Natural killer cell (primary cell): ENCODE data around the gene ZNF148. TPM values are rescaled to one million over a fixed set of nuclear protein-coding genes. Genes with fewer than 3 reads are reported as not detected.

Experiments
- ATAC-seq, 3 donors: fragments of 150-1000 bp in 2 of 3; fragments of 200-7000 bp in 1 of 3; cut with Tn5 transposase; 1 replicate in 1 of 3; 2 replicates in 2 of 3; pipeline ENCODE4 v1.10.0; 2021; ENCODE audit warnings: mild to moderate bottlenecking in 2 of 3, moderate library complexity in 2 of 3
- DNase-seq, 2 donors: peaks; one replicate each; pipeline versions ENCODE4 v3.0.0 to v3.0.0-alpha.2; 2013 to 2021; ENCODE audit warnings: mixed read lengths in 1 of 2
- H3K27ac ChIP-seq: one replicate; pipeline ENCODE4 v1.5.1; 2013; ENCODE audit warnings: mild to moderate bottlenecking, low read length
- H3K27me3 ChIP-seq: one replicate; pipeline ENCODE4 v1.6.1; 2013; ENCODE audit warnings: low read length; ENCODE audit not compliant: control insufficient read depth, insufficient read depth
- H3K36me3 ChIP-seq: one replicate; pipeline ENCODE4 v1.6.1; 2013; ENCODE audit warnings: low read length; ENCODE audit not compliant: control insufficient read depth, insufficient read depth
- H3K4me1 ChIP-seq: one replicate; pipeline ENCODE4 v1.6.1; 2013; ENCODE audit warnings: low read length; ENCODE audit not compliant: control insufficient read depth, insufficient read depth
- H3K4me3 ChIP-seq: one replicate; pipeline ENCODE4 v1.5.1; 2013; ENCODE audit warnings: low read length
- H3K9me3 ChIP-seq: one replicate; pipeline ENCODE4 v1.6.1; 2013; ENCODE audit warnings: low read length; ENCODE audit not compliant: control insufficient read depth, insufficient read depth
- H3K27ac Mint-ChIP-seq, 2 donors: one replicate each; pipeline ENCODE4 v1.8.0; 2022; ENCODE audit warnings: mild to moderate bottlenecking in 2 of 2, mixed read lengths in 2 of 2, moderate library complexity in 1 of 2
- H3K27me3 Mint-ChIP-seq, 2 donors: one replicate each; pipeline ENCODE4 v1.8.0; 2022; ENCODE audit warnings: low read depth in 2 of 2, mixed read lengths in 2 of 2
- H3K36me3 Mint-ChIP-seq: one replicate; pipeline ENCODE4 v1.8.0; 2022; ENCODE audit warnings: mixed read lengths
- H3K4me1 Mint-ChIP-seq, 2 donors: one replicate each; pipeline ENCODE4 v1.8.0; 2022; ENCODE audit warnings: mixed read lengths in 2 of 2
- H3K4me3 Mint-ChIP-seq: one replicate; pipeline ENCODE4 v1.8.0; 2022; ENCODE audit warnings: mild to moderate bottlenecking, moderate library complexity, mixed read lengths
- H3K9me3 Mint-ChIP-seq, 2 donors: one replicate each; pipeline ENCODE4 v1.8.0; 2022; ENCODE audit warnings: mixed read lengths in 2 of 2
- WGBS: methylation state at CpG from one replicate; pipeline ENCODE4 v1.1.7; 2013; ENCODE audit warnings: missing lambda C conversion rate; ENCODE audit not compliant: insufficient coverage; 5-methylcytosine and 5-hydroxymethylcytosine counted together
- intact Hi-C: fragments of 100-400 bp; cut with micrococcal nuclease; formaldehyde crosslinking; loops from one replicate; pipeline ENCODE4 v1.14.2; 2022
- total RNA-seq, 4 donors: library from RNA; stranded (reverse); fragments of 120-200 nt in 1 of 4; gene quantifications; one replicate each; pipeline versions ENCODE4 v1.2.3 to v1.2.4, GENCODE V29; 2013 to 2022
- TF ChIP-seq, protein P1 (sequence below): fragments of 200-600 bp; IDR thresholded peaks from one replicate; pipeline ENCODE4 v1.8.0; 2022; ENCODE audit warnings: antibody characterized with exemption

ZNF148 gene
- total RNA-seq, 3 donors from 2014 or later (not counting 1 experiment from before 2014, with no cell fraction given) = 61.1 to 72.5 (median 62.8) TPM

DNA sequence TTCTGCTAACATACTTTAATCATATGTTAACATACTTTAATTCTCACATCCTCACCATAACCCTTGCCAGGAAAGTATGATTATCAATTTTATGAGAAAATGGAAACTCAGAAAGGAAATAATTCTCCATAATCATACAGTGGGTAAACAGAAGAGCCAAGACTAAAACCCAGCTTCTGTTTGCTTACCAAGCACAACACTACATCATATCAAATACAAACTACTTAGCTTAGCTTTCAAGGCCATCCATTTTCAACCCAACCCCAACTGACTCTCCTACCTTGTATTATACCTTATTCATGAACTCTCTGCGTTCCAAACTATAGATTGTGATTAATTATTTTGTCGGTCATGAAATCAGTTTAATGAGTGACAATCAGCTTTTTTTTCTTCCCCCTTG, 9.0 kb downstream of the ZNF148 start:
- Histone ChIP-seq H3K4me3 (no peak overlapping the region), H3K4me1 (no peaks in the 10 kb centered on the region), H3K9me3 (no peaks in the 10 kb centered on the region), H3K36me3 (no peaks in the 10 kb centered on the region), H3K27ac (no peak overlapping the region), H3K27me3 (no peaks in the 10 kb centered on the region)
- no peak for ATAC-seq
- H3K9me3 Mint-ChIP-seq = no peaks in the 10 kb centered on the region
- H3K4me1 Mint-ChIP-seq = peaks cover 71 to 79% of the 10 kb centered on the region in 2 donors
- TF ChIP-seq, protein P1, sequence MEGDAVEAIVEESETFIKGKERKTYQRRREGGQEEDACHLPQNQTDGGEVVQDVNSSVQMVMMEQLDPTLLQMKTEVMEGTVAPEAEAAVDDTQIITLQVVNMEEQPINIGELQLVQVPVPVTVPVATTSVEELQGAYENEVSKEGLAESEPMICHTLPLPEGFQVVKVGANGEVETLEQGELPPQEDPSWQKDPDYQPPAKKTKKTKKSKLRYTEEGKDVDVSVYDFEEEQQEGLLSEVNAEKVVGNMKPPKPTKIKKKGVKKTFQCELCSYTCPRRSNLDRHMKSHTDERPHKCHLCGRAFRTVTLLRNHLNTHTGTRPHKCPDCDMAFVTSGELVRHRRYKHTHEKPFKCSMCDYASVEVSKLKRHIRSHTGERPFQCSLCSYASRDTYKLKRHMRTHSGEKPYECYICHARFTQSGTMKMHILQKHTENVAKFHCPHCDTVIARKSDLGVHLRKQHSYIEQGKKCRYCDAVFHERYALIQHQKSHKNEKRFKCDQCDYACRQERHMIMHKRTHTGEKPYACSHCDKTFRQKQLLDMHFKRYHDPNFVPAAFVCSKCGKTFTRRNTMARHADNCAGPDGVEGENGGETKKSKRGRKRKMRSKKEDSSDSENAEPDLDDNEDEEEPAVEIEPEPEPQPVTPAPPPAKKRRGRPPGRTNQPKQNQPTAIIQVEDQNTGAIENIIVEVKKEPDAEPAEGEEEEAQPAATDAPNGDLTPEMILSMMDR = no peak
- WGBS = no CpG with 5 or more reads among the region's 2 CpGs
- H3K27me3 Mint-ChIP-seq = no peaks in the 10 kb centered on the region
- no peaks in the 10 kb centered on the region for H3K36me3 Mint-ChIP-seq
- intact Hi-C loops = no loop called here
- H3K4me3 Mint-ChIP-seq = no peak overlapping the region
- no peak for DNase-seq
- peak overlapping the region; percentile 3 to 47 for H3K27ac Mint-ChIP-seq

DNA sequence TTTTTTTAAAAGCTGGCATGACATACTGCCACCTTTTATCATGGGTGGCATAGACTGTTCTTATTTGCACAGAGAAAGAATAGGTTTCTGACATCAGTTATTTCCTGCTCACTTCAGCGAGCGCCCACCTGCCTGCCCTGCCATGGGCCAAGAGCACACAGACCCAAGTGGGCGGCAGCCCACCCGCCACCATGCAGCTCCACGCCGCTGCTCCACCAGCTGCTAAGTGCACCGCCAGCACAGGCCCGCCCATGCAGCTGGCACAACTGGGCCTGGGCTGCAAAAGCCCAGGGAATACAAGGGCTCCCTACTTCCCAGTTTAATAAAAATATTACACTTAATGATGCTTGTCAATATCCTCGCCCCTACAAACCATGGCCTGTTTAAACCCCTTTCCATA, 15.4 kb downstream of the ZNF148 start:
- Mint-ChIP-seq H3K36me3 (no peaks in the 10 kb centered on the region), H3K27me3 (no peaks in the 10 kb centered on the region), H3K27ac (peak overlapping the region; percentile 44 to 56), H3K4me3 (no peak overlapping the region), H3K4me1 (peaks cover 79 to 87% of the 10 kb centered on the region in 2 donors), H3K9me3 (no peaks in the 10 kb centered on the region)
- intact Hi-C loops = no loop called here
- WGBS = 87% methylated on average over 9 of the region's 9 CpGs
- Histone ChIP-seq H3K27ac (no peak overlapping the region), H3K9me3 (no peaks in the 10 kb centered on the region), H3K27me3 (no peaks in the 10 kb centered on the region), H3K4me1 (peaks cover 9% of the 10 kb centered on the region), H3K4me3 (no peak overlapping the region), H3K36me3 (no peaks in the 10 kb centered on the region)
- TF ChIP-seq, protein P1 = no peak
- no peak for ATAC-seq
- DNase-seq = no peak

DNA sequence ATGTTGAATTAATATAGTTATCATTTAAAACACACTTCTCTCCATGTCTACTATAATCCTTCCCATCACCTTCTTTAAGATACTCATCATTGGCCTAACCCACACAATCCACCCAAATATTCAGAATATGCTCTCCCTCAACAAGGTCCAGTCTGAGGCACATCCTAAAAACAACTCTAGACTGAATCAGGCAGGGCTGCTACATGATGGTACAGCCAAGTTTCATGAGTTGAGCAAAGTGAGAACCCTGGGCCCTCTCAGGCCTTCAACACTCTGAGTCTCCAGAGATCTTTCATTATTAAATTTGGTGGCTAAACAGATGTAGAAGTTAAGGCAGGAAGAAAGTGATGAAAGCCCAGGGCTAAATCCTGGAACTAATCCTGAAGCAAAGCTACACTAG, 16.2 kb downstream of the ZNF148 start:
- H3K4me3 ChIP-seq = no peak overlapping the region
- DNase-seq (no peak), ATAC-seq (no peak)
- H3K27ac Mint-ChIP-seq = peak overlapping the region; percentile 44 to 56
- peak overlapping the region; percentile 60 for H3K4me3 Mint-ChIP-seq
- H3K27ac ChIP-seq = no peak overlapping the region
- H3K4me1 ChIP-seq = peaks cover 9% of the 10 kb centered on the region
- H3K36me3 Mint-ChIP-seq = no peaks in the 10 kb centered on the region
- H3K27me3 ChIP-seq = no peaks in the 10 kb centered on the region
- TF ChIP-seq, protein P1 = no peak
- intact Hi-C loops = no loop called here
- no peaks in the 10 kb centered on the region for H3K9me3 ChIP-seq
- no peaks in the 10 kb centered on the region for H3K9me3 Mint-ChIP-seq
- no peaks in the 10 kb centered on the region for H3K27me3 Mint-ChIP-seq
- no peaks in the 10 kb centered on the region for H3K36me3 ChIP-seq
- peaks cover 78 to 84% of the 10 kb centered on the region in 2 donors for H3K4me1 Mint-ChIP-seq

DNA sequence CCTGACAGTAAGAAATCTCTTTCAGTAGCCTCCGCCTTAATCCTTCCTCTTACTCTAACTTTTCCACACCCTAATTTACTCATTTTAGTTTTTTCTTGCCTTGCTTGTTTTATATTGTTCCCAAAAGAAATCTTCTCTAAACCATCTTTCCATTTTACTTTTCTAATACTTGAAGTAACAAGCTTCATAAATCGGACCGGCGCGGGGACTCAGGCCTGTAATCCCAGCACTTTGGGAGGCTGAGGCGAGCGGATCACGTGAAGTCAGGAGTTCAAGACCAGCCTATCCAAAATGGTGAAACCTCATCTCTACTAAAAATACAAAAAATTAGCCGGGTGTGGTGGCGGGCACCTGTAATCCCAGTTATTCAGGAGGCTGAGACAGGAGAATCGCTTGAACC, 17.3 kb downstream of the ZNF148 start:
- no peaks in the 10 kb centered on the region for H3K9me3 Mint-ChIP-seq
- Histone ChIP-seq H3K9me3 (no peaks in the 10 kb centered on the region), H3K27me3 (no peaks in the 10 kb centered on the region), H3K27ac (no peak overlapping the region), H3K4me1 (peaks cover 9% of the 10 kb centered on the region), H3K36me3 (no peaks in the 10 kb centered on the region), H3K4me3 (peak overlapping the region; percentile 50)
- DNase-seq (no peak), ATAC-seq (no peak)
- TF ChIP-seq, protein P1 = no peak
- H3K27ac Mint-ChIP-seq = peak overlapping the region; percentile 44 to 56
- WGBS = 98% methylated on average over 11 of the region's 11 CpGs
- intact Hi-C loops = no loop called here
- no peaks in the 10 kb centered on the region for H3K36me3 Mint-ChIP-seq
- H3K4me1 Mint-ChIP-seq = peaks cover 75 to 81% of the 10 kb centered on the region in 2 donors
- H3K4me3 Mint-ChIP-seq = peak overlapping the region; percentile 81
- H3K27me3 Mint-ChIP-seq = no peaks in the 10 kb centered on the region
